HepG2 (cell line): ENCODE results near the gene SMYD1. TPM values are rescaled to one million over a fixed set of nuclear protein-coding genes. Genes with fewer than 3 reads are reported as not detected.

Source experiments
- ATAD3A ChIP-seq: sonication (generic); formaldehyde crosslinking; IDR thresholded peaks from 2 replicates; pipeline ENCODE4 v1.4.0; 2020; ENCODE audit warnings: missing genetic modification reagents
- ATF1 ChIP-seq: IDR thresholded peaks from 2 replicates; pipeline ENCODE4 v1.6.1; 2016; ENCODE audit warnings: mild to moderate bottlenecking, control low read depth
- BRF2 ChIP-seq: sonication (generic); formaldehyde crosslinking; IDR thresholded peaks from 2 replicates; pipeline ENCODE4 v1.8.1; 2022; ENCODE audit warnings: mild to moderate bottlenecking, missing genetic modification reagents
- CCAR2 ChIP-seq: fragments of 200-400 bp; formaldehyde crosslinking; optimal IDR thresholded peaks from 2 replicates; pipeline ENCODE3; 2018; ENCODE audit warnings: low read depth, mild to moderate bottlenecking, low read length, moderate library complexity
- CSRNP2 ChIP-seq: sonication (generic); formaldehyde crosslinking; conservative IDR thresholded peaks from 2 replicates; pipeline ENCODE4 v1.8.0; 2022; ENCODE audit warnings: low read depth, missing genetic modification reagents
- ELK4 ChIP-seq: sonication (generic); formaldehyde crosslinking; IDR thresholded peaks from 2 replicates; pipeline ENCODE4 v1.9.0; 2021; ENCODE audit warnings: missing genetic modification reagents, borderline replicate concordance
- FLYWCH1 ChIP-seq: sonication (generic); formaldehyde crosslinking; IDR thresholded peaks from 2 replicates; pipeline ENCODE4 v1.8.1; 2023; ENCODE audit warnings: mild to moderate bottlenecking, missing genetic modification reagents
- GZF1 ChIP-seq: sonication (generic); formaldehyde crosslinking; IDR thresholded peaks from 2 replicates; pipeline ENCODE4 v1.5.1; 2020; ENCODE audit warnings: mild to moderate bottlenecking, missing genetic modification reagents
- IRF2 ChIP-seq: IDR thresholded peaks from 2 replicates; pipeline ENCODE4 v1.6.1; 2018; ENCODE audit warnings: missing genetic modification reagents, missing compliant biosample characterization
- MTA3 ChIP-seq: sonication (generic); formaldehyde crosslinking; IDR thresholded peaks from 2 replicates; pipeline ENCODE4 v1.4.0; 2020; ENCODE audit warnings: missing genetic modification reagents
- NFIB ChIP-seq: sonication (generic); formaldehyde crosslinking; IDR thresholded peaks from 2 replicates; pipeline ENCODE4 v1.9.0; 2021; ENCODE audit warnings: missing genetic modification reagents, mild to moderate bottlenecking, borderline replicate concordance
- PITX1 ChIP-seq: sonication (generic); formaldehyde crosslinking; IDR thresholded peaks from 2 replicates; pipeline ENCODE4 v1.5.1; 2020; ENCODE audit warnings: mild to moderate bottlenecking, missing genetic modification reagents
- POLR2G ChIP-seq: fragments of 200-400 bp; formaldehyde crosslinking; IDR thresholded peaks from 2 replicates; pipeline ENCODE4 v1.6.1; 2018; ENCODE audit warnings: mild to moderate bottlenecking, low read depth, low read length, moderate library complexity
- TAF1 ChIP-seq: sonication (generic); formaldehyde crosslinking; IDR thresholded peaks from 2 replicates; pipeline ENCODE4 v1.4.0; 2020; ENCODE audit warnings: missing genetic modification reagents
- TEF ChIP-seq: sonication (generic); formaldehyde crosslinking; IDR thresholded peaks from 2 replicates; pipeline ENCODE4 v1.5.0; 2020; ENCODE audit warnings: missing genetic modification reagents
- TRIM24 ChIP-seq: sonication (generic); formaldehyde crosslinking; IDR thresholded peaks from 2 replicates; pipeline ENCODE4 v1.8.0; 2022; ENCODE audit warnings: mild to moderate bottlenecking, missing genetic modification reagents
- TSC22D2 ChIP-seq: sonication (generic); formaldehyde crosslinking; IDR thresholded peaks from 2 replicates; pipeline ENCODE4 v1.5.1; 2020; ENCODE audit warnings: missing genetic modification reagents, mild to moderate bottlenecking, borderline replicate concordance
- ZC3H13 ChIP-seq: sonication (generic); formaldehyde crosslinking; IDR thresholded peaks from 2 replicates; pipeline ENCODE4 v1.8.1; 2023; ENCODE audit warnings: mild to moderate bottlenecking, missing genetic modification reagents, moderate library complexity
- ZMYM2 ChIP-seq: sonication (generic); formaldehyde crosslinking; IDR thresholded peaks from 2 replicates; pipeline ENCODE4 v1.8.0; 2022; ENCODE audit warnings: mild to moderate bottlenecking, missing genetic modification reagents
- ZNF10 ChIP-seq: sonication (generic); formaldehyde crosslinking; IDR thresholded peaks from 2 replicates; pipeline ENCODE4 v1.4.0; 2020; ENCODE audit warnings: mild to moderate bottlenecking, low read depth, missing genetic modification reagents, borderline replicate concordance
- ZNF230 ChIP-seq: sonication (generic); formaldehyde crosslinking; IDR thresholded peaks from 2 replicates; pipeline ENCODE4 v1.4.0; 2020; ENCODE audit warnings: mild to moderate bottlenecking, missing genetic modification reagents
- ZNF251 ChIP-seq: sonication (generic); formaldehyde crosslinking; IDR thresholded peaks from 2 replicates; pipeline ENCODE4 v1.9.0; 2021; ENCODE audit warnings: mild to moderate bottlenecking, missing genetic modification reagents
- ZNF256 ChIP-seq: sonication (generic); formaldehyde crosslinking; conservative IDR thresholded peaks from 2 replicates; pipeline ENCODE4 v1.4.0; 2020; ENCODE audit warnings: missing genetic modification reagents
- ZNF264 ChIP-seq: sonication (generic); formaldehyde crosslinking; IDR thresholded peaks from 2 replicates; pipeline ENCODE4 v1.4.0; 2020; ENCODE audit warnings: missing genetic modification reagents
- ZNF572 ChIP-seq: sonication (generic); formaldehyde crosslinking; IDR thresholded peaks from 2 replicates; pipeline ENCODE4 v1.5.1; 2020; ENCODE audit warnings: mild to moderate bottlenecking, missing genetic modification reagents
- ZNF878 ChIP-seq: sonication (generic); formaldehyde crosslinking; IDR thresholded peaks from 2 replicates; pipeline ENCODE4 v1.8.1; 2023; ENCODE audit warnings: mild to moderate bottlenecking, missing genetic modification reagents, moderate library complexity
- ZNF879 ChIP-seq: sonication (generic); formaldehyde crosslinking; IDR thresholded peaks from 2 replicates; pipeline ENCODE4 v1.8.1; 2023; ENCODE audit warnings: missing genetic modification reagents
- polyA plus RNA-seq, 8 experiments: library from polyadenylated mRNA; depleted of rRNA in 3 of 8; stranded (reverse) in 7 of 8; unstranded in 1 of 8; fragments of >200 nt; fragmentation: Illumina TruSeq in 4 of 8; extraction: Trizol in 4 of 8; gene quantifications; 2 replicates each; pipeline versions ENCODE4 v1.2.1 to v1.2.3, GENCODE V29; 2011 to 2016; ENCODE audit warnings: low read depth in 4 of 8, missing spikeins in 1 of 8, mixed read lengths in 1 of 8; ENCODE audit not compliant: insufficient read depth in 1 of 8
- total RNA-seq, 5 experiments: library from RNA; depleted of rRNA; stranded (reverse); fragments of >200 nt; fragmentation: Illumina TruSeq; extraction: Trizol; gene quantifications; 2 replicates each; pipeline ENCODE4 v1.2.3, GENCODE V29; 2016; ENCODE audit warnings: low read depth in 1 of 5

SMYD1 gene
- total and polyA plus RNA-seq, 2 of the 13 experiments (the other 11 are each of a cell fraction or from before 2014, with no cell fraction given): not detected

- TF ChIP-seq ELK4 (CRISPR knock-in tag) (no peak), ZNF878 (CRISPR knock-in tag) (no peak), ZC3H13 (CRISPR knock-in tag) (peak; percentile 67; the same call in 1 of the 2 replicates), MTA3 (no peak), ZNF879 (CRISPR knock-in tag) (no peak), POLR2G (no peak; the same call in 1 of the 2 replicates), CSRNP2 (CRISPR knock-in tag) (no peak), ZNF572 (CRISPR knock-in tag) (no peak; the same call in 1 of the 2 replicates), TRIM24 (CRISPR knock-in tag) (no peak), ZNF230 (no peak), GZF1 (CRISPR knock-in tag) (0 out of 2 replicates have a peak, but pooled peaks have one; percentile 20), PITX1 (no peak), ZNF251 (no peak), ZNF256 (CRISPR knock-in tag) (0 out of 2 replicates have a peak, but pooled peaks have one; percentile 12), ZNF10 (CRISPR knock-in tag) (no peak), BRF2 (CRISPR knock-in tag) (peak; percentile 72; the same call in 1 of the 2 replicates), TSC22D2 (no peak), CCAR2 (no peak), FLYWCH1 (CRISPR knock-in tag) (peak; percentile 67; the same call in 1 of the 2 replicates), ATF1 (CRISPR knock-in tag) (no peak), ATAD3A (no peak), IRF2 (no peak), TAF1 (CRISPR knock-in tag) (no peak; the same call in 1 of the 2 replicates), TEF (0 out of 2 replicates have a peak, but pooled peaks have one; percentile 6), NFIB (CRISPR knock-in tag) (no peak), ZNF264 (no peak), ZMYM2 (CRISPR knock-in tag) (0 out of 2 replicates have a peak, but pooled peaks have one; percentile 30)
Measured at GRCh38 chr2:88126772-88127637, 59.4 kb downstream of the SMYD1 start (continued).
